ENCODE data around the gene FKBP7.
"Not testable (repeated sequence)": the region's sequence is repeated elsewhere in the genome, so short reads cannot be mapped to it uniquely, and the experiment has no call there.

The FKBP7 gene

DNA sequence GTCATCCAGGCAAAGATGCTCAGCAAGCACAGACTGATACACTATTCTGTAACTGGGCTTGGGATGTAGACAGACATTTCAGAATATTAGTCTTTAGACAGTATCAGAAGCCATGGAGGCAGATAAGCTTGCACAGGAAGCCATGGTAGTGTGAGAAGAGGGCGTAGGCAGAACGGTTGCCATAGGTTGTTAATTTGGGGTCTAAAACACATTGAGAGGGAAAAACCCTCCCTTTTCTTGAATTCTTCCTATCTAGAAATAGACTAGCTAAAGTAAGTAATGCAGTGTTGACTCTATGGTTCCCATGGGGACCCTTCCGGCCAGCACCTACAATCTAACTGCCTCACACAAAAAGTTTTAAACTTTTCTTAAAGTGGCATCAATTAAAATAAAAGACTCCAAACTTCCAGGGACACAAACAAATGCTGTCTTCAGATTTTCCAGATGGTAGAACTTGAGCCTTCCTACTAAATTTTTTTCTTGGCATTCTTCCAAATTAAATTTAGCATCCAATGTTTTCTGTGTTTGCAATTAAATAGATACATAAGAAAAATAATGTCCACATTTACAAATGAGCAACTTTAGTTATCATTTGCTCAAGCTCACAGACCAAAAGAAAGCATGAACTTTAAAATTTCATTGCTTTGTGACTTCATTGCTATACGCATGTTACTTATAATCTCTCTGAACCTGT, 29.3 kb downstream of the FKBP7 start:
- DNase-seq = no peak

GRCh38 chr2:178441426-178441825, 37.0 kb downstream of the FKBP7 start:
- DNase-seq = no peak

- DNase-seq = no peak
Measured at GRCh38 chr2:178436662-178437061, 41.7 kb downstream of the FKBP7 start.

GRCh38 chr2:178429336-178429735, 49.1 kb downstream of the FKBP7 start:
- DNase-seq = no peak

DNA sequence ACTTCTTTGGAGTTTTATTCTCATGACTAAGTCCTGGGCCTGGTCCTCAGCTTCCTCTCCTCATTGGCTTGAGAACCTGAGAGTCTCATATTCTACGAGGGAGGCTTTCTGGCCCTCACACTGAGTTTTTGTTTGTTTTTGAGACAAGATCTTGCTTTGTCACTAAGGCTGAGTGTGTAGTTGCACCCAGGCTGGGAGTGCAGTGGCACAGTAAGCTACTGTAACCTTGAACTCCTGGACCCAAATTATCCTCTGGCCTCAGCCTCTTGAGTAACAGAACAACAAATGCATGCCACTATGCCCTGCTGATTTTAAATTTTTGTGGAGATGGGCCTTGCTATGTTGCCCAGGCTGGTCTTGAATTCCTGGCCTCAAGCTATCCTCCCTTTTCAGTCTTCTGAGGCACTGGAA, 50.0 kb downstream of the FKBP7 start:
- no peak for DNase-seq

DNA sequence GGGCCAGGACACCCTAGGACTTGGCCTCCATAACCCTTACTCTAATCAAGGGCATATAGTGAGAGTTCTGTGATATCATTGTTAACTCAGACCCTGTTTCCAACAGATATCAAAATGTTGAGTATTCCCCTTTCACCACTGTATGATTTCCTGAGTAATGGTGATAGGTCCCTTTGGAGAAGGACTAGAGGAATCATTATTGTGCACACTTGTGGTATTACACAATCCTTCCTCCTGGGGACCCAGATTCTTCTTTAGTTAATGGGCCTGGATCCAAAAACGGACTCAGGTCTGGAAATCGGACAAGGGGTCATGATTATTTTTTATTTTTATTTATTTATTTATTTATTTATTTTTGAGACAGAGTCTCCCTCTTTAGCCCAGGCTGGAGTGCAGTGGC, 50.9 kb downstream of the FKBP7 start:
- DNase-seq = no peak

GRCh38 chr2:178426388-178426787, 52.0 kb downstream of the FKBP7 start:
- no peak for DNase-seq

DNA sequence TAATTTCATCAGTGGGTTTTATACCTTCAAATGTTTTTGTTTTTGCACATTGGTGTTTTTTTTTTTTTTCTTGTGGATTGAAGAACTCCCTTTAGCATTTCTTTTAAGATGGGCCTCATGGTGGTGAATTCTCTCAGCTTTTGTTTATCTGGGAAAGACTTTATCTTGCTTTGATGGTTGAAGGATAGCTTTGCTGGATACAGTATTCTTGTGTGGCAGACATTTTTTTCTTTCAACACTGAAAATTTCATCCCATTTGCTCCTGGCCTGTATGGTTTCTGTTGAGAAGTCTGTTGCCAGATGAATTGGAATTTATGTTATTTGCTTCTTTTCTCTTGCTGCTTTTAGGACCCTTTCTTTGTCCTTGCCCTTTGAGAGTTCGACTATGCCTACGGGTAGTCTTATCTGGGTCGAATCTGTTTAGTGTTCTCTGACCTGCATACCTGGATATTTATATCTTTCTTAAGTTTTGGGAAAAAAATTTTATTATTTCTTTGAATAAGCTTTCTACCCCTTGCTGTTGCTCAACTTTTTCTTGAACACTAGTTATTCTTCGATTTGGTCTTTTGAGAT, 53.1 kb downstream of the FKBP7 start:
- DNase-seq = no peak

DNA sequence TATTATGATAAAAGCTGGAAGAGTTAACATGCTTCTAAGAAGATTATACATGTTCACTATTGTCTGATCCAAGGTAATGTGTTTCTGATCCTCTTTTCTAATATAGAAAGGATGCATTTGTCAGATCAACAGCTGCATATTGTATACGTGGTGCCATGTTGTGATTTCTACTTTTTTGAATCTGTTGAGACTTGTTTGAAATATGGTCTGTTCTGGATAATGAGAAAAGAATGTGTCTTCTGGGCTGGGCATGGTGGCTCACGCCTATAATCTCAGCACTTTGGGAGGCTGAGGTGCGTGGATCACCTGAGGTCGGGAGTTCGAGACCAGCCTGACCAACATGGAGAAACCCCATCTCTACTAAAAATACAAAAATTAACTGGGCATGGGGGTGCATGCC, 54.7 kb downstream of the FKBP7 start:
- not testable (repeated sequence) for DNase-seq

- DNase-seq = no peak
Measured at GRCh38 chr2:178422097-178422496, 56.3 kb downstream of the FKBP7 start.

DNA sequence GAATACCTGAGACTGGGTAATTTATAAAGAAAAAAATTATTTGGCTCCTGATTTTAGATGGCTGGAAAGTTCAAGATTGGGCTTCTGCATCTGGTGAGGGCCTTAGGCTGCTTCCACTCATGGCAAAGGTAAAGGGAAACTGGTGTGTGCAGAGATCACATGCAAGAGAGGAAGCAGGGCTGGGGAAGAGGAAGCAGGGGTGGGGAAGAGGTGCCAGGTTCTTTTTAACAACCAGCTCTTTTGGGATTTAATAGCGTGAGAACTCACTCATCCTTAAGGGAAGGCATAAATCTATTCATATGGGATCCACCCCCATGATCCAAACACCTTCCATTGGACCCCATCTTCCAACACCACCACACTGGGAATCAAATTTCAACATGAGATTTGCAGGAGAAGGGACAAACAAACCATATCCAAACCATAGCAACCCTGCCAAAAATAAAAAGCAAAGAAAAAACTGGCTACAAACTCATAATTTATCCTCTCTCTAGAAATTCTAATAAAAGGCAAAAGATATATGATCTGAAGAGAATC, 57.9 kb downstream of the FKBP7 start:
- DNase-seq = no peak

- DNase-seq = peak; percentile 66
Measured at GRCh38 chr2:178419123-178419522, 59.3 kb downstream of the FKBP7 start.

DNA sequence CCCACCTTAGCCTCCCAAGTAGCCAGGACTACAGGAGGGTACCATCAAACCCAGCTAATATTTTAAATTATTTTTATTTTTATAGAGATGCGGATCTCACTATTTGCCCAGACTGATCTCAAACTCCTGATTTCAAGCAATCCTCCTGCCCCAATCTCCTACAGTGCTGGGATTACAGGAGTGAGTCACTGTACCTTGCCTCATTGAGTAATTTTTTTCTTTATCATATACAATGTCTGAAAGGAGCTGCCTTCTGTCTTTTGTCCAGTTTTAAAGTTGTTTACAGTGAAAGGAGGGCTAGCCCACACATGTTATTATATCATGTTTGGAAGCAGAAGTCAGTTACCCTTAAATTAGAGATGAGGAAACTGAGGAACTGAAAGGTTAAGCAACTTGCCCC, 60.0 kb downstream of the FKBP7 start:
- DNase-seq = no peak

DNA sequence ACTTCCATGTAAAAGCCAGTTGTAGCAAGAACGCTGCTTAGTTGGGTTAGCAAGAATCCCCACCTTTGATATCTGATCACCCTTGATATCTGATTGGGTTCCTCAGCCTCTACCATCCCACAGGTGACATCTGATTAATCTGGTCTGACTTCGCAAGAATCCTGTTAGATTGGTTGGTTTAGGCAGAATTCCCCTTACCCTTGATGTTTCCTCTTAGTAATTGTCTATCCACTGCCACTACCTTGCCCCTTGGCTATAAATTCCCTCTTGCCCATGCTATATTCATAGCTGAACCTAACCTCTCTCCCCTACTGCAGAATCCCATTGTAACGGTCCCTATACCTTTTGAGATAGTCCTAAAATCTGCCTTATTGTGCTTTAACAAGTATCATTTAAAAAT, 60.5 kb downstream of the FKBP7 start:
- DNase-seq = no peak

GRCh38 chr2:178415979-178416378, 62.4 kb downstream of the FKBP7 start:
- no peak for DNase-seq

GRCh38 chr2:178414266-178415247, 63.8 kb downstream of the FKBP7 start:
- peak; percentile 98 for DNase-seq

Measured in DMS53 (cell line).